HG02610 (cell line): ENCODE data around the gene KLHL40.
"Not testable (repeated sequence)": the region's sequence is repeated elsewhere in the genome, so short reads cannot be mapped to it uniquely, and the experiment has no call there.

ENCODE experiments used
- ATAC-seq: cut with Tn5 transposase; IDR thresholded peaks from one replicate; pipeline ENCODE4 v1.9.1; 2021; ENCODE audit warnings: mild to moderate bottlenecking, moderate library complexity; ENCODE audit not compliant: unreplicated experiment

Gene KLHL40

DNA sequence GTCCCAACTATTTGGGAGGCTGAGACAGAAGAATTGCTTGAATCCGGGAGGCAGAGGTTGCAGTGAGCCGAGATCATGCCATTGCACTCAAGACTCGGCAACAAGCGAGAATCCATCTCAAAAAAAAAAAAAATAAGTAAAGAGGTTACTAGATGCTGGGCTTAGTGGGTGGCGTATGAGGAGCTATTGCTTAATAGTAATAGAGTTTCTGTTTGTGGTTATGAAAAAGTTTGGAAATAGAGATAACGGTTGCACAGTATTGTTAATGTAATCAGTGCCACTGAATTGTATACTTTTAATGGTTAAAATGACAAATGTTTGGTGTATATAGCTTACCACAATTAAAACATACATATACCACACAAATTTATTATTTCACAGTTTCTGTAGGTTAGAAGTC is 32.0 kb downstream of the KLHL40 start:
- no peak for ATAC-seq

GRCh38 chr3:42718338-42718737 is 33.0 kb downstream of the KLHL40 start:
- ATAC-seq, result no peak

GRCh38 chr3:42719002-42719401 is 33.7 kb downstream of the KLHL40 start:
- no peak for ATAC-seq

DNA sequence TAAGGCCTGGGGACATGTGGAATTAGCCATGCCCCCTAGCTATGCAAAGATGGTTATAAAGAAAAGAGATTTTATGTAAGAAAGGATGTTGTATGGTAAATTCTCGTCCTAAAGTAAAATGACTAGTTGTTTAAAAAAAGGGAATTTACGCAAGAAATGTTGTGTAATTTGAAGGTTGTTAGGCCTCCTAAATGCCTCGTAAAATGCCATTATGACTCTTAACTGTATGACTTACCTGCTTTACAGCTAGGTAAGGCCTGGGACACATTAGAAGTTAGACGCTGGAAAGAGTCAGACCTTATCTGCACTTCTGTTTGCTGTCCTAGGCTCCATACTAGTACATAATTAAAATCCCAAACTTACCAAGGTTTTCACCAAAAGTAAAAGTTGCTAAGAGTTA is 34.8 kb downstream of the KLHL40 start:
- ATAC-seq, result no peak

- no peak for ATAC-seq
Measured at GRCh38 chr3:42721690-42722089, 36.4 kb downstream of the KLHL40 start.

DNA sequence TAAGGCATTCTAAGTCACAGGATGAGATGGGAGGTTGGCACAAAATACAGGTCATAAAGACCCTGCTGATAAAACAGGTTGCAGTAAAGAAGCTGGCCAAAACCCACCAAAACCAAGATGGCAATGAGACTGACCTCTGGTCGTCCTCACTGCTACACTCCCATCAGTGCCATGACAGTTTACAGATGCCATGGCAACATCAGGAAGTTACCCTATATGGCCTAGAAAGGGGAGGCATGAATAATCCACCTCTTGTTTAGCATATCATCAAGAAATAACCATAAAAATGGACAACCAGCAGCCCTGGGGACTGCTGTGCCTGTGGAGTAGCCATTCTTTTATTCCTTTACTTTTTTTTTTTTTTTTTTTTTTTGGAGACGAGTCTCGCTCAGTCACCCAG is 37.1 kb downstream of the KLHL40 start:
- not testable (repeated sequence) for ATAC-seq

GRCh38 chr3:42723219-42723618 is 37.9 kb downstream of the KLHL40 start:
- no peak for ATAC-seq

- no peak for ATAC-seq
Measured at GRCh38 chr3:42725454-42725853, 40.1 kb downstream of the KLHL40 start.

DNA sequence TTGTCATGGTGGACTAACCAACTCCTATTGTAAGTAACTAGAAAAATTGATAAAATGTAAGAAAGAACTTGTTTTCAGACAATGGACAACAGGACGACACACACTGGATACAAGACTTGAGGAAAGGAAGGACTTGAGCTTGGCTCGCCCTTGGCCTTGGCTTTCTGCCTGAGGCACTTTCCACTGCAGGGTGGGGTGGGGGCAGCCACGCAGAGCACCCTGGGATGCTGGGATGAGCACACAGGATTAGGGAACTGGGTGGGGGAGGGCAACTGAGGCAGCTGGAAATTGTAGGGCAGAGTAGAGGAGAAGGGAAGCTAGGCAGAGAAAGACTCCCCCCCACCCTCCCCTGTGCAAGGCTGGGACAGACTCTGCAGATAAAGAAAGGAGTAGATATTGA is 42.7 kb downstream of the KLHL40 start:
- no peak for ATAC-seq

- ATAC-seq, result no peak
Measured at GRCh38 chr3:42728668-42729364, 43.5 kb downstream of the KLHL40 start.

GRCh38 chr3:42729404-42730145 is 44.2 kb downstream of the KLHL40 start:
- ATAC-seq, result no peak

DNA sequence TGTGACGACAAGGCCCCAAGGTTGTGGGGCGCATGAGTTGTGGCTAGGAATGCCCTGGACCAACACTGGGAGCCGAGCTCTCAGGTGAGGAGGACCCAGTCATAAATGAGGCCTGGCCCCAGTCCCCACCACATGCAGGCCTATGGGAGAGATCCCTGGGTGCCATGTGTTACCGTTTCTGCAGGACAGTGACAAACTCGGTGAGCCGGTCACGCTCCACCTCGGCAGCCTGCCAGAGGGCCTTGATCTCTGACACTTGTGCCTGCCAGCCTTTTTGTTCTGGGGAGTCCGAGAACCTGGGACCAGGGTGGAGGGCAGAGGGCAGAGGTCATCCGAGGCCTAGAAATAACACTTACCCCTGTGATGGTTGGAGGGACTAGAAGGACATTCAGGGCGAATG is 45.0 kb downstream of the KLHL40 start:
- ATAC-seq, result no peak

DNA sequence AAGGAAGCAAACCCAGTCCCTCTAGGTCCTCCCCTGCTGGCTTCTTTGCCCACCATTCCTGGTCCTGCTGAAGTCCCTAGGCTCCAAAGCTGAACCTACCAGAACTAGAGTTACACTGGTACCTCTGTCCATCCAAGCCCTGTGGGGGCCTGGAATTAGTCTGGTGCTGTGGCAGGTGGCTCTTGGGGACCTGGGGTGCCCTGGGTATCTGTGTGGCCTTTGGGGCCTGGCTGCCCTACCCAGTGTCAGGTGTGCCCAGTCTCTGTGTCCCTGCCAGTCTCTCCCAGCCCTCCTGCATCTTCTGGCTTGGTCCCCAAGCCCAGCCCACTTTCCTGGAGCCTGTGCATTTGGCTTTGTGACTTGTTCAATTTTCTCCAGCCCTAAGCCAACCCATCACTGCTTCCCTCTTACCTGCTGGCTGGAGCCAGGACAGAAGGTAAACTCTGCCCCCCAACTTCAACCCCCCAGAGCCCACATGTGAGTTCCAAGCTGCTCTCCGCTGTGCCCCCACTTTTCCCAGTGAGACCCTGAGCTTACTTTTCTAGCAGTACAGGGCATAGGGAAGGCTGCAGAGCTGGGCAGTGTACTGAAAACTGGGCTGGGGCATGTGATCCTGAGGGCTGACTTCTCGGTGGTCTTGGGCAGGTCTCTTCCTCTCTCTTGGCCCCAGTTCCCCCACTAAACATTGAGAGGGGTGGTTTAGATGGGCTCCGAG is 45.5 kb downstream of the KLHL40 start:
- no peak for ATAC-seq

- no peak for ATAC-seq
Measured at GRCh38 chr3:42731476-42732195, 46.3 kb downstream of the KLHL40 start.

GRCh38 chr3:42732196-42732828 is 47.0 kb downstream of the KLHL40 start:
- ATAC-seq, result no peak

DNA sequence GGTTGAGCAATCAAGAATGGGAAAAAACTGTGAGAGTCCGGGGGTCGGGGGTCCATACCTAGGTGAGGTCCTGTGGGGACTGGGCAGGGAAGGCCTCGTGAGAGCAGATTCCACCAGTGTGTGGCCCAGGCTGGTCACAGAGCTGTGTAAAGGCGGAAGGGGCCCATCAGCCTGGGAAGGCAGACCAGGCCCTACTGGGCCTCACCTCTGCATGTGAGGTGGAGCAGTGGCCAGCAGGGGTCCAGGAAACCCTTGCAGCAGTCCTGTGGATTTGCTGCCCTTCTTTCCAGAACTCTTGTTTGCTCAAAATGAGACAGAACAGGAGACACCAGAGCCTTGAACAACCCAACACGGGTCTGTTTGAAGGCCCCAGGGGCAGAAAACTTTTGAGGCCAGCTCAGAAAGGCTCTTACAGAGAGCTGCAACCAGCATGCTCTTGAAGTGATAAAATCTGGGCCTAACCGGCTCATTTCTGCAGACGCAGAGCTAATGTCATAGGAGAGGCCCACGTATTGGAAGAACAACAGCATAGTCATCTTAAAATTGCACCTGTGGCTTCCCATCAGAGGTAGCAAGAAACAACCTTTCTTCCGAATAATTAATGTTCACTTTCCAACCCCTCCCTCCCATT is 47.6 kb downstream of the KLHL40 start:
- ATAC-seq, result no peak

GRCh38 chr3:42733501-42734262 is 48.3 kb downstream of the KLHL40 start:
- ATAC-seq, result no peak

DNA sequence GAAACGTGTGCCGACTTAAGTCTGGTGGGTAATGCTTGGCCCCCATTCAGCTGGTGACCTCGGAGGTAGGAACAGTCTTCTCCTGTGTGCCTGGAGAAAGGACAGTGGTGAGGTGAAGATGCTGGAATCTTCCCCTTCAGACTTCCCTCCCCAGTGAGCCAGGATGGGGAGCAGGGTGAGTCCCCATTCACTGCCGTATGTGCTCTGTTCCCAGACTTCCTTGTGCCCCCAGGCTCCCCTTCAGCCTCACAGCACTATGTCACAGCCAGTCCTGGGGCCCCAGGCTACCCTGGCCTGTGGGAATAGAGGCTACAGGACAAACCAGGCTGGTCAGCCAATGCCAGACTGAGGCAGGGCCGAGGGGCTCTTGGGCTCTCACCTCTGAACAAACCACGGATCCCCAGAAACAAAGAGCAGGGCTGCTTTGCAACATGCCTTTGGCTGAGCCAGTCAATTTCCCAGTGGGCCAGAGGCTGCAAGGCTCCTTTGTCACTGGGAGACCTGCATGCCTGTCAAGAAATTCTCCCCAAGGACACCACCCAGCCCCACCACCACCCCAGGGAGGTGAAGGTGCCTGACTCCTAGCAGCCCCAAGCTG is 49.0 kb downstream of the KLHL40 start:
- no peak for ATAC-seq

- no peak for ATAC-seq
Measured at GRCh38 chr3:42735019-42735418, 49.7 kb downstream of the KLHL40 start.
